ENCODE measurements around the gene HOGA1.
A peak's percentile ranks its signal among the peaks of the same experiment; 100 is the strongest.
"Not testable (repeated sequence)": the region's sequence is repeated elsewhere in the genome, so short reads cannot be mapped to it uniquely, and the experiment has no call there.

HOGA1 gene

GRCh38 chr10:97611473-97611872, 27.3 kb downstream of the HOGA1 start:
- no peak for DNase-seq (ENCODE audit: low spot score)

DNA sequence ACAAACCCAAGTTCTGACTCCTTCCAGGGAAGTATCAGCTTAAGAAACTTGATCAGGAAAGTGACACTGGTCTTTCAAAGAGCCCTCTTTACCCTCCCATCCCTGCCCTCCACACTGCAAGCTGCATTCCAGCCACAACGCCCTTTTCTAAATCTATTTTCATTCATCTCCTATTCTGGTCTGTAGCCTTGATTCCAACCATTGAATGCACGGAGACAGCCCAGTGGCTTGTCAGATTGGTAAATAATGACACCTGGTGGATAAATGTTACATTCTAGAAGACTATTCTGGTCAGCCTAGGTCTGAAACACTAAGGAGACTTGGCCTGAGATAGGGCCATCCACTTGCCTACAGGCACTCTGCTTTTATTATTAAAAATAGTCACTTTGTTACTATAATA, 28.2 kb downstream of the HOGA1 start:
- peak; percentile 71 for DNase-seq (ENCODE audit: low spot score)

GRCh38 chr10:97618285-97618684, 34.1 kb downstream of the HOGA1 start:
- no peak for DNase-seq (ENCODE audit: low spot score)

- no peak for DNase-seq (ENCODE audit: low spot score)
These were observed 34.5 kb downstream of the HOGA1 start for GRCh38 chr10:97618733-97619132.

- DNase-seq (ENCODE audit: low spot score), result no peak
These were observed 39.1 kb downstream of the HOGA1 start for GRCh38 chr10:97623277-97623676.

- no peak for DNase-seq (ENCODE audit: low spot score)
These were observed 43.5 kb downstream of the HOGA1 start for GRCh38 chr10:97627731-97628130.

DNA sequence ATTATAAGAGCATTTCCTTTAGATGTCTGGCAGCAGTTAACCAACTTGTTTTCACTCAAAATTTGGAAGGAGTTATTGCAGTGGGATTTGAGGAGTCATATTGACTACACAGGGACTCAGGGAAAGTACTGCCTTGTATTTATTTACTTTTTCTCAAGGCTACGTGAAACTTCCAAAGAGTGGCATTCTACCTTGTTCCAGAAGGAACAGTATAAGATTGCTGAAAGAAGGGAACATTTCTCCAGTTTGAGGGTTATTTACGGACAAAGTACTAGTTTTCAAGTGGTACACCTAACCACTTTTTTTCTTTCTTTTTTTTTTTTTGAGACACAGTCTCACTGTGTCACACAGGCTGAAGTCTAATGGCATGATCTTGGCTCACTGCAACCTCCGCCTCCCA, 44.0 kb downstream of the HOGA1 start:
- DNase-seq (ENCODE audit: low spot score), result no peak

GRCh38 chr10:97629289-97629688, 45.1 kb downstream of the HOGA1 start:
- no peak for DNase-seq (ENCODE audit: low spot score)

DNA sequence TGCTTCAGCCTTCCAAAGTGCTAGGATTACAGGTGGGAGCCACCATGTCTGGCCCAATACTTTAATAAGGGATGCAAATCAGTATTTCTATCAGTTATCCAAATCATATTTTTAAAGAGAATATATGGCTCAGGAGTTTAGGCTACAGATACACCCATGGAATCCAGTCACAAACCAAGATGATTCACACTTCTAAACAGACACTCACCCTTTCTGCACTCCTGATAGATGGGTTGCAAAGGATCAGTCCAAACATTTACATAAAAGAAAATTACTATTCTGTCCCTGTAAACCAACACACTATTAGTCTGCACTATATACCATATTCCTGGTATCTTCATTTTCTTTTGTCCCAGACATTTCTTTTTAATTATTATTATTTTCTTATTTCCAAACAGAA, 46.9 kb downstream of the HOGA1 start:
- no peak for DNase-seq (ENCODE audit: low spot score)

DNA sequence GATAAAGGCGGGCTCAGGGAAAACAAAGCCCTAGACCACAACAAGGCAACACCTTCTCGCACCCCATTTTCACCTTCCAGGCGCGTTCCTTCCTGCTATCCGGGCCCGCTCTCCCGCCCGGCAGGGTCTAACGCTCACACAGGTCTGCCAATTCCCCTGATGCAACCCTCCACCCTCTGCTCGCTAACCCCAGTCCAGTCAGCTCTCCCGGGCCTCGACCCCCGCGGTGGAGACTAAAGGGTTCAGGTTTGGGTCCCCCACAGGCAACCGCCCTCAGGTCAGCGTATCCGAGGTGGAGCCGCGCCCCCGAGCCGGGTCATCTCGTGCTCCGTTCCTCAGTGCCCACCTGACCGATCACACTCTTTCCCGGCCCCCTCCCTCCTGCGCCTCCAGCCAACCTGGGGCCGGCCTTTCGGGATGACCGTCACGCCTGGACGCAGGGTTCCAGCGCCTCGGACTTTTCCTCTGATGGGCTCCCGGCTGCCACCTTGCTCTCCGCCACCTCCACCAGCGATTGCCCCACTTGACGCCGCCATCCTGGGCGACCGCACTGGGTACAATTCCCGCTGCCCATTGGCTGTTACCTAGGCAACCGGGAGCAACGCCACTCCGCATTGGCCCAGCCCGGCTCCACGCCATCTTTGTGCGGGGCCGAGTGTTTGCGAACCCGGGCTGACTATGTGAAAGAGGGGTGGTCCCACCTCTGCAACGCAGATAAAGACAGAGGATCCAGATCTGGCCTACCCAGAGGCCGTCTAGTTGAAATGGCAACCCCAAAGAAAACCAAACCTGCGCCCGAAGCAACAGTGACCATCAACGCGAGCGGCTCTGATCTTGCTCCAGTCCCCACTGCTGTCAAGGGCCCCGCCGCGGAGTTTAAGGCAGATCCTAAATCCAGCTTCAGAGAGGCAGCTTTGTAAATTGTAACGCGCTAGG, 49.0 kb downstream of the HOGA1 start, which contains the start of gene MORN4:
Gene MORN4, minus strand, starts transcription at position 552 of the 936 bp plus-strand sequence. CDS start 13,847 bp downstream, outside the sequence.
- peak; percentile 97 for DNase-seq (ENCODE audit: low spot score)

- DNase-seq (ENCODE audit: low spot score), result no peak
These were observed 49.7 kb downstream of the HOGA1 start for GRCh38 chr10:97633921-97634320.

GRCh38 chr10:97635577-97635976, 51.4 kb downstream of the HOGA1 start:
- no peak for DNase-seq (ENCODE audit: low spot score)

DNA sequence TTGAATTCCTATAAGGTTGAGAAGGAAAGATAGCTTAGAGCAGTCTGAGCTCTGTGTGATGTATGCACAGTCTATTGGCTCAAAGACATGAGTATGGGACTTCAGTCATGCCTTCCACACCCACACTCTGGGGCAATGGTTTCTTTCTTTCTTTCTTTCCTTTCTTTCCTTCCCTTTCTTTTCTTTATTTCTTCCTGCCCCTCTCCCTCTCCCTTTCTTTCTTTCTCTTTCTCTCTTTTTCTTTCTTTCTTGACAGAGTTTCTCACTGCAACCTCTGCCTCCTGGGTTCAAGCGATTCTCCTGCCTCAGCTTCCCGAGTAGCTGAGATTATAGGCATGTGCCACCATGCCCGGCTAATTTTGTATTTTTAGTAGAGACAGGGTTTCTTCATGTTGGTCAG, 54.9 kb downstream of the HOGA1 start:
- DNase-seq (ENCODE audit: low spot score), result not testable (repeated sequence)

- peak; percentile 98 for DNase-seq (ENCODE audit: low spot score)
These were observed 56.1 kb downstream of the HOGA1 start, which contains the start of gene PI4K2A for GRCh38 chr10:97640174-97640867. Gene PI4K2A (plus strand): TSS chr10:97640671. CDS start chr10:97640743, 72 bp downstream.

GRCh38 chr10:97640868-97641811, 57.0 kb downstream of the HOGA1 start:
- peak; percentile 69 for DNase-seq (ENCODE audit: low spot score)

- not testable (repeated sequence) for DNase-seq (ENCODE audit: low spot score)
These were observed 58.4 kb downstream of the HOGA1 start for GRCh38 chr10:97642471-97643159.

GRCh38 chr10:97643441-97643985, 59.3 kb downstream of the HOGA1 start:
- DNase-seq (ENCODE audit: low spot score), result no peak

GRCh38 chr10:97644936-97645335, 60.7 kb downstream of the HOGA1 start:
- no peak for DNase-seq (ENCODE audit: low spot score)

DNA sequence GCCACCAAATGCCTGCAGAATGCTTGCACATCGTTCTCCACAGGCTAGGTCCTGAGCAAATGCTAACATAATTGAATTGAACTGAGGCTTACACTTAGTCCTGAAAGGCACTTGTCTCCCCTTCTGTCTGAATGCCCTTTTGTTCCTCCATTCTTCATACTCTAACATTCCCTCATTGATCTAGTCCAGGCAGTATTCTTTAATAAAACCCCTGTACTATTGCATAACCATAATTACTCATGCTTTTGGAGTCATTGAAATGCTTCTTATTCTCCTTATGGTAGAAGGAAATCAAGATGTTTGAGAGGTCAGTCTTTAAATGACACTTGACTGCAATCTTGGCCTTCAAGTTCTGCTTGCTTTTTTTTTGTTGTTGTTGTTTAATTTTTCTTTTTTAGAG, 63.4 kb downstream of the HOGA1 start:
- peak; percentile 41 for DNase-seq (ENCODE audit: low spot score)

GRCh38 chr10:97648562-97649404, 64.6 kb downstream of the HOGA1 start:
- DNase-seq (ENCODE audit: low spot score), result peak; percentile 85

All from GM03348 (cell line).